H9 (cell line): Measurements from ENCODE around the gene LRP1B. TPM values are rescaled to one million over a fixed set of nuclear protein-coding genes. Genes with fewer than 3 reads are reported as not detected.

ENCODE experiments used
- DNase-seq: peaks from one replicate; pipeline ENCODE4 v3.0.0-alpha.2; 2017
- H2AFZ ChIP-seq: one replicate; pipeline ENCODE4 v1.6.1; 2013; ENCODE audit warnings: mild to moderate bottlenecking, low read length, control low read depth, moderate library complexity
- H2AK5ac ChIP-seq: 2 replicates; pipeline ENCODE4 v1.6.1; 2013; ENCODE audit warnings: low read length, control low read depth, mixed read lengths; ENCODE audit not compliant: insufficient read length
- H2BK120ac ChIP-seq: one replicate; pipeline ENCODE4 v1.6.1; 2013; ENCODE audit warnings: low read depth, mild to moderate bottlenecking, low read length, control low read depth, inconsistent platforms; ENCODE audit not compliant: poor library complexity, severe bottlenecking
- H2BK12ac ChIP-seq: 2 replicates; pipeline ENCODE4 v1.6.1; 2013; ENCODE audit warnings: low read length, control low read depth, mixed read lengths, low read depth; ENCODE audit not compliant: insufficient read length
- H2BK15ac ChIP-seq: 2 replicates; pipeline ENCODE4 v1.6.1; 2013; ENCODE audit warnings: low read depth, low read length, control low read depth
- H2BK20ac ChIP-seq: one replicate; pipeline ENCODE4 v1.6.1; 2013; ENCODE audit warnings: low read depth, mild to moderate bottlenecking, low read length, control low read depth, inconsistent platforms; ENCODE audit not compliant: poor library complexity, severe bottlenecking
- H2BK5ac ChIP-seq: 2 replicates; pipeline ENCODE4 v1.6.1; 2013; ENCODE audit warnings: low read length, control low read depth, mixed read lengths; ENCODE audit not compliant: insufficient read length
- H3K14ac ChIP-seq: 2 replicates; pipeline ENCODE4 v1.6.1; 2013; ENCODE audit warnings: low read length, control low read depth; ENCODE audit not compliant: insufficient read depth
- H3K18ac ChIP-seq: 2 replicates; pipeline ENCODE4 v1.6.1; 2013; ENCODE audit warnings: low read depth, mild to moderate bottlenecking, mixed read lengths, low read length, control low read depth; ENCODE audit not compliant: insufficient read length
- H3K23ac ChIP-seq: 2 replicates; pipeline ENCODE4 v1.6.1; 2013; ENCODE audit warnings: low read length, control low read depth, mixed read lengths, low read depth; ENCODE audit not compliant: insufficient read length
- H3K23me2 ChIP-seq: 2 replicates; pipeline ENCODE4 v1.6.1; 2013; ENCODE audit warnings: low read depth, mild to moderate bottlenecking, mixed read lengths, low read length, control low read depth; ENCODE audit not compliant: insufficient read length, poor library complexity, severe bottlenecking
- H3K27ac ChIP-seq: 2 replicates; pipeline ENCODE4 v1.5.1; 2013; ENCODE audit warnings: low read length, control low read depth, mixed read lengths, low read depth; ENCODE audit not compliant: insufficient read length
- H3K27me3 ChIP-seq: 2 replicates; pipeline ENCODE4 v1.6.1; 2013; ENCODE audit warnings: low read length, control low read depth, inconsistent platforms; ENCODE audit not compliant: insufficient read depth
- H3K4ac ChIP-seq: 2 replicates; pipeline ENCODE4 v1.6.1; 2013; ENCODE audit warnings: low read depth, mild to moderate bottlenecking, control low read depth, inconsistent platforms, low read length, moderate library complexity
- H3K4me1 ChIP-seq: 2 replicates; pipeline ENCODE4 v1.6.1; 2013; ENCODE audit warnings: low read length, control low read depth, inconsistent platforms; ENCODE audit not compliant: insufficient read depth
- H3K4me2 ChIP-seq: 2 replicates; pipeline ENCODE4 v1.6.1; 2013; ENCODE audit warnings: low read length, control low read depth, mixed read lengths; ENCODE audit not compliant: insufficient read length, insufficient read depth
- H3K56ac ChIP-seq: 2 replicates; pipeline ENCODE4 v1.6.1; 2013; ENCODE audit warnings: low read depth, mild to moderate bottlenecking, mixed read lengths, low read length, control low read depth; ENCODE audit not compliant: insufficient read length
- H3K79me1 ChIP-seq: 2 replicates; pipeline ENCODE4 v1.6.1; 2013; ENCODE audit warnings: low read depth, mild to moderate bottlenecking, moderate library complexity, low read length, control low read depth, inconsistent platforms; ENCODE audit not compliant: insufficient read depth, poor library complexity, severe bottlenecking
- H3K79me2 ChIP-seq: 2 replicates; pipeline ENCODE4 v1.6.1; 2013; ENCODE audit warnings: low read length, control low read depth, inconsistent platforms; ENCODE audit not compliant: insufficient read depth
- H3K9ac ChIP-seq: 2 replicates; pipeline ENCODE4 v1.6.1; 2013; ENCODE audit warnings: low read length, control low read depth, mixed read lengths; ENCODE audit not compliant: insufficient read length; ENCODE audit errors: extremely low read depth
- H3K9me3 ChIP-seq: one replicate; pipeline ENCODE4 v1.6.1; 2013; ENCODE audit warnings: low read depth, low read length, inconsistent platforms; ENCODE audit not compliant: control insufficient read depth
- H3T11ph ChIP-seq: one replicate; pipeline ENCODE4 v1.6.1; 2013; ENCODE audit warnings: mild to moderate bottlenecking, low read length, control low read depth, inconsistent platforms
- H4K20me1 ChIP-seq: one replicate; pipeline ENCODE4 v1.6.1; 2013; ENCODE audit not compliant: control insufficient read depth, insufficient read length, insufficient read depth
- H4K5ac ChIP-seq: 2 replicates; pipeline ENCODE4 v1.6.1; 2013; ENCODE audit warnings: low read depth, mild to moderate bottlenecking, mixed read lengths, low read length, control low read depth; ENCODE audit not compliant: insufficient read length
- H4K8ac ChIP-seq: replicated peaks from 2 replicates; pipeline ENCODE4 v1.6.1; 2013; ENCODE audit warnings: low read length, control low read depth, mixed read lengths, low read depth; ENCODE audit not compliant: insufficient read length
- H4K91ac ChIP-seq: 2 replicates; pipeline ENCODE4 v1.6.1; 2013; ENCODE audit warnings: low read depth, mild to moderate bottlenecking, moderate library complexity, mixed read lengths, low read length, control low read depth; ENCODE audit not compliant: insufficient read length
- H3K27ac Mint-ChIP-seq, 3 experiments: 2 replicates in 2 of 3; 3 replicates in 1 of 3; pipeline ENCODE4 v1.8.0; 2020 to 2021; ENCODE audit warnings: mixed read lengths in 3 of 3, mild to moderate bottlenecking in 1 of 3, moderate library complexity in 1 of 3
- H3K27me3 Mint-ChIP-seq: 2 replicates; pipeline ENCODE4 v1.8.0; 2021; ENCODE audit warnings: low read depth, mild to moderate bottlenecking, moderate library complexity, mixed read lengths
- H3K36me3 Mint-ChIP-seq, 3 experiments: 2 replicates in 2 of 3; 3 replicates in 1 of 3; pipeline ENCODE4 v1.8.0; 2020 to 2021; ENCODE audit warnings: low read depth in 3 of 3, mixed read lengths in 3 of 3; ENCODE audit not compliant: insufficient read depth in 1 of 3
- H3K4me1 Mint-ChIP-seq, 2 experiments: 2 replicates each; pipeline ENCODE4 v1.8.0; 2020; ENCODE audit warnings: mixed read lengths in 2 of 2
- H3K4me3 Mint-ChIP-seq, 2 experiments: 2 replicates in 1 of 2; 3 replicates in 1 of 2; pipeline ENCODE4 v1.8.0; 2020 to 2021; ENCODE audit warnings: mild to moderate bottlenecking in 2 of 2, mixed read lengths in 2 of 2, moderate library complexity in 1 of 2
- H3K9me3 Mint-ChIP-seq, 2 experiments: 2 replicates in 1 of 2; 3 replicates in 1 of 2; pipeline ENCODE4 v1.8.0; 2020; ENCODE audit warnings: mild to moderate bottlenecking in 2 of 2, mixed read lengths in 2 of 2, moderate library complexity in 1 of 2
- CTCF ChIP-seq: fragments of 200-600 bp; sonication (generic); conservative IDR thresholded peaks from 3 replicates; pipeline ENCODE4 v1.8.0; 2021; ENCODE audit warnings: antibody characterized with exemption, mild to moderate bottlenecking
- WGBS: extraction: QIAGEN DNeasy Blood & Tissue Kit; methylation state at CpG from one replicate; pipeline ENCODE4 v1.1.7; 2013; ENCODE audit warnings: missing lambda C conversion rate, low lambda C conversion rate, mixed read lengths; ENCODE audit not compliant: insufficient read length; ENCODE audit errors: extremely low coverage; 5-methylcytosine and 5-hydroxymethylcytosine counted together
- total RNA-seq: library from RNA; stranded (reverse); gene quantifications from 2 replicates; pipeline ENCODE4 v1.2.1, GENCODE V29; 2021

Gene LRP1B
- total RNA-seq, 1 experiment from 2014 or later: not detected

GRCh38 chr2:142104134-142104758 is 26.6 kb downstream of the LRP1B start:
- H3K23me2 ChIP-seq: no peaks in the 10 kb centered on the region
- no peak overlapping the region for H3K56ac ChIP-seq
- no peak overlapping the region for H3K27ac Mint-ChIP-seq
- H2BK20ac ChIP-seq: no peak overlapping the region
- H3K4me2 ChIP-seq: no peak overlapping the region
- TF ChIP-seq CTCF: no peak
- peaks cover 0 to 8% of the 10 kb centered on the region in 2 experiments; a peak in 2 of 4 replicates for H3K4me1 Mint-ChIP-seq
- no peak overlapping the region for H3K4ac ChIP-seq
- H3K4me1 ChIP-seq: no peaks in the 10 kb centered on the region
- no CpG with 5 or more reads among the region's 2 CpGs for WGBS
- no peak overlapping the region for H2BK15ac ChIP-seq
- no peak overlapping the region for H3T11ph ChIP-seq
- no peaks in the 10 kb centered on the region for H3K27me3 Mint-ChIP-seq
- H3K27ac ChIP-seq: no peak overlapping the region
- H4K20me1 ChIP-seq: no peaks in the 10 kb centered on the region
- no peaks in the 10 kb centered on the region for H3K36me3 Mint-ChIP-seq
- no peak overlapping the region for H4K91ac ChIP-seq
- no peak overlapping the region for H4K5ac ChIP-seq
- no peaks in the 10 kb centered on the region for H3K9me3 ChIP-seq
- H2AFZ ChIP-seq: no peak overlapping the region
- H3K23ac ChIP-seq: no peak overlapping the region
- no peak overlapping the region for H2BK5ac ChIP-seq
- no peak overlapping the region for H2AK5ac ChIP-seq
- no peak overlapping the region for H2BK120ac ChIP-seq
- H3K79me1 ChIP-seq: no peaks in the 10 kb centered on the region
- no peak overlapping the region for H4K8ac ChIP-seq
- no peak for DNase-seq
- H2BK12ac ChIP-seq: no peak overlapping the region
- H3K9me3 Mint-ChIP-seq: no peaks in the 10 kb centered on the region
- H3K27me3 ChIP-seq: no peaks in the 10 kb centered on the region
- H3K79me2 ChIP-seq: no peaks in the 10 kb centered on the region
- H3K9ac ChIP-seq: no peak overlapping the region
- H3K18ac ChIP-seq: no peak overlapping the region
- H3K4me3 Mint-ChIP-seq: no peak overlapping the region
- H3K14ac ChIP-seq: no peak overlapping the region
